RWPE1 (cell line): ENCODE results near the gene ETV4.
"Not testable (repeated sequence)": the region's sequence is repeated elsewhere in the genome, so short reads cannot be mapped to it uniquely, and the experiment has no call there.

Source experiments
- CTCF ChIA-PET: fragments of 350-600 bp; sonication (Branson Sonifier 250); formaldehyde crosslinking; extraction: SDS; loops from one replicate; lab custom pipeline; 2021; lab: Yijun Ruan, JAX
- POLR2A ChIA-PET: fragments of 400-600 bp; formaldehyde crosslinking; extraction: SDS; loops from one replicate; lab custom pipeline; 2020; ENCODE audit warnings: antibody characterized with exemption; ENCODE audit not compliant: low non-redundant PET; lab: Yijun Ruan, JAX
- DNase-seq: peaks from one replicate; pipeline ENCODE4 v3.0.0; 2012; ENCODE audit warnings: low spot score
- H3K27ac ChIP-seq: fragments of 450-650 bp; 2 replicates; pipeline ENCODE4 v1.5.1; 2017
- CTCF ChIP-seq: fragments of 450-650 bp; conservative IDR thresholded peaks from 2 replicates; pipeline ENCODE4 v1.5.1; 2017; ENCODE audit warnings: low read depth, mild to moderate bottlenecking

ETV4 gene

GRCh38 chr17:43517161-43517560 lies 29.0 kb downstream of the ETV4 start:
- CTCF ChIA-PET, result interaction anchor here (0.5 kb wide), 1 partner anchor 249 kb away, joined by 4 read pairs; no protein-coding TSS in a partner anchor
- DNase-seq, result no peak
- no peak overlapping the region for H3K27ac ChIP-seq
- POLR2A ChIA-PET, result no interaction called here
- no peak for TF ChIP-seq CTCF

GRCh38 chr17:43515656-43516055 lies 30.5 kb downstream of the ETV4 start:
- no peak for TF ChIP-seq CTCF
- no peak for DNase-seq
- H3K27ac ChIP-seq, result no peak overlapping the region
- CTCF ChIA-PET, result no interaction called here
- POLR2A ChIA-PET, result no interaction called here

DNA sequence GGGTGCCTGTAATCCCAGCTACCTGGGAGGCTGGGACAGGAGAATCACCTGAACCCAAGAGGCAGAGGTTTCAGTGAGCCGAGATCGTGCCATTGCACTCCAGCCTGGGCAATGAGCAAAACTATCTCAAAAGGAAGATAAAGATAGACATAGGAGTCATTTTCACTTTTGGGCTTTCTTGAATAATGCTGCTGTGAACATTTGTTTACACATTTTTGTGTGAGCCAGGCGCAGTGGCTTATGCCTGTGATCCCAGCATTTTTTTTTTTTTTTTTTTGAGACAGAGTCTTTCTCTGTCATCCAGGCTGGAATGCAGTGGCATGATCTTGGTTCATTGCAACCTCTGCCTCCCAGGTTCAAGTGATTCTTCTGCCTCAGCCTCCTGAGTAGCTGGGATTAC lies 34.9 kb downstream of the ETV4 start:
- H3K27ac ChIP-seq, DNase-seq, CTCF ChIA-PET, POLR2A ChIA-PET: not testable (repeated sequence)

DNA sequence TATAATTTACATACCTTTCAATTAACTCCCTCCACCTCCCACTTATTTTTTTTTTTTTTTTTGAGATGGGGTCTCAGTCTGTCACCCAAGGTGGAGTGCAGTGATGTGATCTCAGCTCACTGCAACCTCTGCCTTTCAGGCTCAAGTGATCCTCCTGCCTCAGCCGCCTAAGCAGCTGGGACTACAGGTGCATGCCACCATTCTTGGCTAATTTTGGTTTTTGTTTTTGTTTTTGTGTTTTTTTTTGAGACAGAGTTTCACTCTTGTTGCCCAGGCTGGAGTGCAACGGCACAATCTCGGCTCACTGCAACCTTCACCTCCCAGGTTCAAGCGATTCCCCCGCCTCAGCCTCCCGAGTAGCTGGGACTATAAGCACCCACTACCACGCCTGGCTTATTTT lies 36.7 kb downstream of the ETV4 start:
- CTCF ChIA-PET, result interaction anchor here (0.6 kb wide), 1 partner anchor 222 kb away, joined by 3 read pairs; no protein-coding TSS in a partner anchor
- POLR2A ChIA-PET, H3K27ac ChIP-seq: not testable (repeated sequence)

GRCh38 chr17:43490621-43491020 lies 55.5 kb downstream of the ETV4 start:
- ChIA-PET CTCF (interaction anchor here (1.1 kb wide), 1 partner anchor 96 kb away, joined by 3 read pairs; no protein-coding TSS in a partner anchor), POLR2A (no interaction called here)
- no peak for TF ChIP-seq CTCF
- no peak for DNase-seq
- H3K27ac ChIP-seq, result no peak overlapping the region

More for the DNA sequence above, 36.7 kb downstream of the ETV4 start:
- not testable (repeated sequence) for DNase-seq

DNA sequence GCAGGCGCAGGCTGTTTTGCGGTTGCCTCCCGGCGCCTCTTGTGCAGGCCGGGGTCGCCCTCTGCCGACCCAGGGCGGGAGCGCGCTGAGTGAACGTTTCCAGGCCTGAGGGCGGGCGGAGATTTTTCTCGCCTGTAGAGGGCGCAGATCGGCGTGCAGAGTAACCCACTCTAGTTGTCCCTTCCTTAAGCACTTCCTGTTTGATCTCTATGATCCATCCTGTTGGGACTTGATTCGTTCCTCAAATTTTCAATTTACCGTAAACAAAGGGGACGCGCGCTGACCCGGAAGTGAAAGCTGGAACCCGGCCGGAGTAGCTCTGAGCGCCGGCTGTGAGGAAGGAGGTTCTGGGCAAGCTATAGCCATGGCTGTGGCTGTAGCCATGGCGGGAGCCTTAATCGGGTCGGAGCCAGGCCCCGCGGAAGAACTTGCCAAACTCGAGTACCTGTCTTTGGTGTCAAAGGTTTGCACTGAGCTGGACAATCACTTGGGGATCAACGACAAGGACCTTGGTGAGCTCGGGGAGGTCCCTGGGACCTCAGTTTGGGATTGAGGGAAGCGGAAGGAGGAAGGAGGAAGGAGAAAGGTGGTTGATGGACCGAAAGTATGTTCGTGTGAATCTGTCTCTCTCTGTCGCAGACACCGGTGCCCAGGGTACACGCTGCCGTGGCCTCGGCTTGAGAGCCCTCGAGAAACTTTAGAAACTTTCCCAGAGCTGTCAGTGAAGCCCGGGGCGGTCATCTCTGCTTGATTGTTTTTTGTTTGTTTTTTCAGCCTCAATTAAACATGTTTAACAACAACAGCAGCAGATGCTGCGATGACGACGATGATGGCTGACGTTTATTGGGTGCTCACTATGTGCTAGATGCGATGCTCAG lies 62.2 kb downstream of the ETV4 start, which contains the start of gene DHX8:
TSS of gene DHX8 (plus strand) at position 302 of the 878 bp plus-strand sequence. CDS start at position 365, 63 bp downstream.
- peak; percentile 94 for DNase-seq
- CTCF ChIA-PET, result interaction anchor here (0.5 to 3.9 kb wide), 31 partner anchors 9 to 460 kb away, joined by 3 to 86 read pairs (median 3); partner anchors contain the start of gene ARL4D

More for the DNA sequence above, 62.2 kb downstream of the ETV4 start, which contains the start of gene DHX8:
- peak within 1 kb of the TSS; percentile 86 for H3K27ac ChIP-seq
- POLR2A ChIA-PET, result interaction anchor here (0.6 to 0.9 kb wide), 4 partner anchors 85 to 122 kb away, joined by 3 to 12 read pairs (median 6); partner anchors contain the start of gene ARL4D
- peak; percentile 100 for TF ChIP-seq CTCF
